HCT116 (cell line): ENCODE results near the gene HIBADH.

ENCODE experiments used
- ATF3 ChIP-seq: IDR thresholded peaks from 2 replicates; pipeline ENCODE4 v1.6.1; 2012
- CEBPB ChIP-seq: IDR thresholded peaks from 2 replicates; pipeline ENCODE4 v1.6.1; 2012; ENCODE audit warnings: low read depth
- POLR2A ChIP-seq: IDR thresholded peaks from 2 replicates; pipeline ENCODE4 v1.7.0; 2011; ENCODE audit warnings: borderline replicate concordance; ENCODE audit not compliant: insufficient read depth, insufficient read length; ENCODE audit errors: extremely low read depth
- POLR2AphosphoS5 ChIP-seq: IDR thresholded peaks from 2 replicates; pipeline ENCODE4 v1.6.1; 2011; ENCODE audit warnings: mild to moderate bottlenecking, low read depth, low read length, moderate library complexity
- RAD21 ChIP-seq: IDR thresholded peaks from 2 replicates; pipeline ENCODE4 v1.6.1; 2012; ENCODE audit warnings: low read depth, mild to moderate bottlenecking
- SIN3A ChIP-seq: IDR thresholded peaks from 2 replicates; pipeline ENCODE4 v1.6.1; 2012; ENCODE audit warnings: low read depth
- YY1 ChIP-seq: IDR thresholded peaks from 2 replicates; pipeline ENCODE4 v1.6.1; 2011; ENCODE audit warnings: low read length, low read depth, moderate library complexity, mild to moderate bottlenecking; ENCODE audit not compliant: insufficient replicate concordance; ENCODE audit errors: extremely low read depth
- ZFX ChIP-seq: fragments of 450-650 bp; IDR thresholded peaks from 2 replicates; pipeline ENCODE4 v1.6.1; 2017
- TF ChIP-seq, protein P1 (sequence below), 3 experiments: fragments of 200-600 bp in 1 of 3; sonication (generic) in 1 of 3; IDR thresholded peaks in 2 of 3; conservative IDR thresholded peaks in 1 of 3; 2 replicates each; pipeline ENCODE4 v1.5.1; 2012 to 2017; ENCODE audit warnings: low read depth in 2 of 3, low read length in 2 of 3, antibody characterized with exemption in 1 of 3, borderline replicate concordance in 1 of 3, control low read depth in 1 of 3, mild to moderate bottlenecking in 1 of 3, mixed read lengths in 1 of 3, mixed run types in 1 of 3, moderate library complexity in 1 of 3; ENCODE audit not compliant: insufficient read depth in 1 of 3

GRCh38 chr7:27605283-27605682 lies 57.4 kb downstream of the HIBADH start:
- no peak for TF ChIP-seq POLR2A
- TF ChIP-seq, protein P1, sequence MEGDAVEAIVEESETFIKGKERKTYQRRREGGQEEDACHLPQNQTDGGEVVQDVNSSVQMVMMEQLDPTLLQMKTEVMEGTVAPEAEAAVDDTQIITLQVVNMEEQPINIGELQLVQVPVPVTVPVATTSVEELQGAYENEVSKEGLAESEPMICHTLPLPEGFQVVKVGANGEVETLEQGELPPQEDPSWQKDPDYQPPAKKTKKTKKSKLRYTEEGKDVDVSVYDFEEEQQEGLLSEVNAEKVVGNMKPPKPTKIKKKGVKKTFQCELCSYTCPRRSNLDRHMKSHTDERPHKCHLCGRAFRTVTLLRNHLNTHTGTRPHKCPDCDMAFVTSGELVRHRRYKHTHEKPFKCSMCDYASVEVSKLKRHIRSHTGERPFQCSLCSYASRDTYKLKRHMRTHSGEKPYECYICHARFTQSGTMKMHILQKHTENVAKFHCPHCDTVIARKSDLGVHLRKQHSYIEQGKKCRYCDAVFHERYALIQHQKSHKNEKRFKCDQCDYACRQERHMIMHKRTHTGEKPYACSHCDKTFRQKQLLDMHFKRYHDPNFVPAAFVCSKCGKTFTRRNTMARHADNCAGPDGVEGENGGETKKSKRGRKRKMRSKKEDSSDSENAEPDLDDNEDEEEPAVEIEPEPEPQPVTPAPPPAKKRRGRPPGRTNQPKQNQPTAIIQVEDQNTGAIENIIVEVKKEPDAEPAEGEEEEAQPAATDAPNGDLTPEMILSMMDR (IDR thresholded peaks at IDR 0.05 in 2 of 3, conservative IDR thresholded peaks at IDR 0.05 in 1 of 3; ENCODE audit: borderline replicate concordance in 1 of 3, insufficient read depth in 1 of 3, low read depth in 2 of 3, low read length in 2 of 3) = no peak
- TF ChIP-seq ZFX = no peak
- TF ChIP-seq ATF3 = no peak
- no peak for TF ChIP-seq RAD21
- no peak for TF ChIP-seq CEBPB
- no peak for TF ChIP-seq POLR2AphosphoS5
- no peak for TF ChIP-seq YY1
- TF ChIP-seq SIN3A = no peak
